Right lobe of liver (tissue), 6 donors: Measurements from ENCODE around the gene PEAK3. TPM values are rescaled to one million over a fixed set of nuclear protein-coding genes. Genes with fewer than 3 reads are reported as not detected.
A peak's percentile ranks its signal among the peaks of the same experiment; 100 is the strongest.

Experiments
- ATAC-seq, 4 donors: fragments of 200-7000 bp; cut with Tn5 transposase; one replicate each; pipeline ENCODE4 v1.9.1; 2020; ENCODE audit warnings: mild to moderate bottlenecking in 4 of 4, moderate library complexity in 4 of 4
- DNase-seq, 3 donors: peaks; one replicate each; pipeline ENCODE4 v3.0.0-alpha.2; 2020
- H3K27ac ChIP-seq, 3 donors: fragments of 200-600 bp; one replicate each; pipeline ENCODE4 v1.8.0; 2022
- H3K27me3 ChIP-seq, 2 donors: fragments of 200-600 bp; one replicate each; pipeline ENCODE4 v1.8.0; 2022
- H3K36me3 ChIP-seq, 4 donors: fragments of 200-600 bp; sonication (generic) in 1 of 4; one replicate each; pipeline versions ENCODE4 v1.5.1 to v1.8.0; 2017 to 2022; ENCODE audit warnings: control low read depth in 1 of 4
- H3K4me1 ChIP-seq, 4 donors: fragments of 200-600 bp; sonication (generic) in 1 of 4; one replicate each; pipeline versions ENCODE4 v1.5.1 to v1.8.0; 2017 to 2022; ENCODE audit warnings: control low read depth in 1 of 4
- H3K4me3 ChIP-seq, 3 donors: fragments of 200-600 bp; one replicate each; pipeline ENCODE4 v1.8.0; 2022
- H3K9me3 ChIP-seq, 4 donors: fragments of 200-600 bp; sonication (generic) in 1 of 4; one replicate each; pipeline versions ENCODE4 v1.5.1 to v1.8.0; 2017 to 2022; ENCODE audit warnings: control low read depth in 1 of 4
- CTCF ChIP-seq, 4 donors: fragments of 200-600 bp in 3 of 4; fragments of 450-650 bp in 1 of 4; IDR thresholded peaks; one replicate each; pipeline versions ENCODE4 v1.5.1 to v1.8.0; 2016 to 2022; ENCODE audit warnings: antibody characterized with exemption in 4 of 4, mild to moderate bottlenecking in 2 of 4
- POLR2A ChIP-seq: fragments of 450-650 bp; IDR thresholded peaks from one replicate; pipeline ENCODE4 v1.6.1; 2017; ENCODE audit warnings: antibody characterized with exemption, mild to moderate bottlenecking
- WGBS: methylation state at CpG from one replicate; pipeline ENCODE4 v1.1.6; 2018; ENCODE audit warnings: low coverage, low lambda C conversion rate; ENCODE audit not compliant: insufficient coverage; ENCODE audit errors: missing lambda C conversion rate; 5-methylcytosine and 5-hydroxymethylcytosine counted together
- intact Hi-C, 2 donors: fragments of 100-400 bp; cut with DNase I; formaldehyde crosslinking; loops; one replicate each; pipeline versions ENCODE4 v1.11.2 to v1.14.1; 2022
- long read RNA-seq: library from polyadenylated mRNA; unstranded; transcript quantifications from one replicate; pipeline ENCODE4 v2.0.0, GENCODE V29; 2019
- total RNA-seq, 6 experiments: library from RNA; depleted of rRNA in 2 of 6; stranded (reverse); fragments of >200 nt in 2 of 6; fragmentation: NEBNext Ultra II Directional in 3 of 6; extraction: Animal tissue kit (Norgen Biotek cat#: 25700) in 3 of 6; gene quantifications; one replicate each; pipeline versions ENCODE4 v1.1.0 to v1.2.4, GENCODE V29; 2016 to 2023
- donor health status: DM: no; HTN: yes; CAD: no.
- donor health status: DM: no; HTN: no; CAD: no.
- donor health status: DM: no; HTN: no; CAD: no.
- donor health status: DM: no; HTN: yes; CAD: no.
- donor health status: DM: no; HTN: yes; CAD: no.

The PEAK3 gene
- under 1 TPM; 0.07 to 0.49 (median 0.36) TPM for total RNA-seq
- long read RNA-seq: 0 reads

GRCh38 chr19:2282062-2282861 lies at the start of gene PEAK3:
Gene PEAK3 (minus strand): TSS chr19:2282175. CDS start chr19:2280931, 1,244 bp downstream.
- Histone ChIP-seq H3K27me3 (no peaks in the 10 kb centered on the region), H3K27ac (peak within 1 kb of the TSS; percentile 40 to 63 (median 47)), H3K4me1 (no peaks in the 10 kb centered on the region), H3K36me3 (no peaks in the 10 kb centered on the region), H3K9me3 (no peaks in the 10 kb centered on the region), H3K4me3 (peak within 1 kb of the TSS in 2 of 3 donors; percentile 14 to 37)
- DNase-seq (peak; percentile 74 to 89 (median 83)), ATAC-seq (peak; percentile 75 to 91 (median 88))
- WGBS: 23% methylated on average over 16 of the region's 41 CpGs
- intact Hi-C loops: no loop called here
- TF ChIP-seq POLR2A: peak; percentile 30
- no peak for TF ChIP-seq CTCF (IDR thresholded peaks at IDR 0.05)

- DNase-seq: peak in 2 of 3 donors; percentile 66 to 69
- H3K4me1 ChIP-seq: peaks cover 0 to 31% (median 9%) of the 10 kb centered on the region in 4 donors
- H3K27ac ChIP-seq: peak overlapping the region in 1 of 3 donors; percentile 21
- WGBS: 49% methylated on average over 5 of the region's 20 CpGs
- H3K9me3 ChIP-seq: no peaks in the 10 kb centered on the region
- no peak overlapping the region for H3K4me3 ChIP-seq
- H3K27me3 ChIP-seq: no peaks in the 10 kb centered on the region
- intact Hi-C loops: loop anchor here in 1 of 2 donors (10.0 kb wide), 1 partner anchor 54 kb away; no protein-coding TSS in a partner anchor
- TF ChIP-seq POLR2A (peak; percentile 18), CTCF (IDR thresholded peaks at IDR 0.05) (no peak)
- H3K36me3 ChIP-seq: no peaks in the 10 kb centered on the region
- ATAC-seq: peak; percentile 57 to 78 (median 66)
Observed at GRCh38 chr19:2330632-2331284, 48.8 kb upstream of the PEAK3 start.

GRCh38 chr19:2330255-2330631 lies 48.3 kb upstream of the PEAK3 start:
- Histone ChIP-seq H3K4me3 (no peak overlapping the region), H3K36me3 (no peaks in the 10 kb centered on the region), H3K9me3 (no peaks in the 10 kb centered on the region), H3K27me3 (no peaks in the 10 kb centered on the region), H3K4me1 (peaks cover 0 to 31% (median 9%) of the 10 kb centered on the region in 4 donors), H3K27ac (peak overlapping the region in 1 of 3 donors; percentile 21)
- ATAC-seq: no peak
- WGBS: 66% methylated on average over 9 of the region's 10 CpGs
- DNase-seq: no peak
- intact Hi-C loops: loop anchor here in 1 of 2 donors (10.0 kb wide), 1 partner anchor 55 kb away; no protein-coding TSS in a partner anchor
- TF ChIP-seq CTCF (IDR thresholded peaks at IDR 0.05): no peak
- no peak for TF ChIP-seq POLR2A

- DNase-seq: no peak
- H3K27ac ChIP-seq: no peak overlapping the region
- intact Hi-C loops: no loop called here
Observed at GRCh38 chr19:2329501-2329916, 47.5 kb upstream of the PEAK3 start.

More at GRCh38 chr19:2329501-2329916, 47.5 kb upstream of the PEAK3 start:
- Histone ChIP-seq H3K4me3 (peak overlapping the region in 2 of 3 donors; percentile 88 to 90), H3K27me3 (no peaks in the 10 kb centered on the region), H3K9me3 (no peaks in the 10 kb centered on the region), H3K4me1 (peaks cover 0 to 31% (median 9%) of the 10 kb centered on the region in 4 donors), H3K36me3 (no peaks in the 10 kb centered on the region)
- 77% methylated on average over 13 of the region's 13 CpGs for WGBS
- ATAC-seq: no peak
- TF ChIP-seq POLR2A (no peak), CTCF (IDR thresholded peaks at IDR 0.05) (no peak)
